HL-60 (cell line): Measurements from ENCODE around the gene ALPG.

ENCODE experiments used
- DNase-seq, 2 experiments: peaks; one replicate each; pipeline ENCODE4 v3.0.0-alpha.2; 2010 to 2020; ENCODE audit warnings: low read depth in 1 of 2, low spot score in 1 of 2
- H3K27ac ChIP-seq: fragments of 250-450 bp; sonication (Bioruptor Pico); replicated peaks from 2 replicates; pipeline ENCODE4 v1.5.1; 2020; ENCODE audit warnings: mild to moderate bottlenecking, moderate library complexity
- H3K27me3 ChIP-seq: fragments of 250-450 bp; sonication (Bioruptor Pico); 2 replicates; pipeline ENCODE4 v1.5.1; 2021; ENCODE audit warnings: mild to moderate bottlenecking, moderate library complexity; ENCODE audit not compliant: insufficient read depth, poor library complexity, severe bottlenecking
- H3K4me3 ChIP-seq: replicated peaks from 2 replicates; pipeline ENCODE4 v1.5.1; 2011; ENCODE audit warnings: mild to moderate bottlenecking, control low read depth, low read length; ENCODE audit not compliant: insufficient read depth
- CTCF ChIP-seq: IDR thresholded peaks from one replicate; pipeline ENCODE4 v1.5.1; 2011; ENCODE audit warnings: low read length, control low read depth, inconsistent platforms; ENCODE audit not compliant: insufficient read depth
- GABPA ChIP-seq: IDR thresholded peaks from 2 replicates; pipeline ENCODE4 v1.6.1; 2012; ENCODE audit warnings: low read depth
- POLR2AphosphoS5 ChIP-seq: IDR thresholded peaks from 2 replicates; pipeline ENCODE4 v1.6.1; 2012; ENCODE audit warnings: low read depth
- SPI1 ChIP-seq: IDR thresholded peaks from 2 replicates; pipeline ENCODE4 v1.6.1; 2012; ENCODE audit warnings: low read depth, mild to moderate bottlenecking, borderline replicate concordance
- TF ChIP-seq, protein P1 (sequence below): IDR thresholded peaks from 2 replicates; pipeline ENCODE4 v1.6.1; 2012; ENCODE audit warnings: low read depth; ENCODE audit not compliant: insufficient replicate concordance

ALPG gene

DNA sequence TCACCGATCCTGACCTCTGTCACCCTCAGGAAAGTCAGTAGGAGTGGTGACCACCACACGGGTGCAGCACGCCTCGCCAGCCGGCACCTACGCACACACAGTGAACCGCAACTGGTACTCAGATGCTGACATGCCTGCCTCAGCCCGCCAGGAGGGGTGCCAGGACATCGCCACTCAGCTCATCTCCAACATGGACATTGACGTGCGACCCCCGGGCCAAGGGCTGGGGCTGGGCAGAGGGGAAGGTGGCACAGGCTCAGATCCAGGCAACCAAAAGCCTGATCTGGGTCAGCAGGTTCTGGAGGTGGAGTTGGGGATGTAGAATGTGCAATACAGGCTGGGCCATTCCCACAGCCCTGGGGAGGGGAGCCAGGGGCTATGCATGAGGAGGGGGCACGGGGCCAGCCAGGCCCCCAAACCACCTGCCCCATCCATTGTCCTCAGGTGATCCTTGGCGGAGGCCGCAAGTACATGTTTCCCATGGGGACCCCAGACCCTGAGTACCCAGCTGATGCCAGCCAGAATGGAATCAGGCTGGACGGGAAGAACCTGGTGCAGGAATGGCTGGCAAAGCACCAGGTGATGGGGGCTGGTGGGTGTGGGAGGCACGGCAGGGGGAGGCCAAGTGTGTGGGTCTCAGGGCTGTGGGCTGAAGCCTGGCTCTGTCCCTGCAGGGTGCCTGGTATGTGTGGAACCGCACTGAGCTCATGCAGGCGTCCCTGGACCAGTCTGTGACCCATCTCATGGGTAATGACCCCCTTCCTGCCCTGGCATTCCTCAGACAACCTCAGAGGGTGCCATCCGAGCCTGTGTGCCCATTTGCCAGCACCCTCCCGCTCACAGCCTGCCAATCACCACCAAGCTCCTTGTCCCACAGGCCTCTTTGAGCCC lies 50.7 kb downstream of the ALPG start:
- TF ChIP-seq CTCF: no peak
- TF ChIP-seq, protein P1, sequence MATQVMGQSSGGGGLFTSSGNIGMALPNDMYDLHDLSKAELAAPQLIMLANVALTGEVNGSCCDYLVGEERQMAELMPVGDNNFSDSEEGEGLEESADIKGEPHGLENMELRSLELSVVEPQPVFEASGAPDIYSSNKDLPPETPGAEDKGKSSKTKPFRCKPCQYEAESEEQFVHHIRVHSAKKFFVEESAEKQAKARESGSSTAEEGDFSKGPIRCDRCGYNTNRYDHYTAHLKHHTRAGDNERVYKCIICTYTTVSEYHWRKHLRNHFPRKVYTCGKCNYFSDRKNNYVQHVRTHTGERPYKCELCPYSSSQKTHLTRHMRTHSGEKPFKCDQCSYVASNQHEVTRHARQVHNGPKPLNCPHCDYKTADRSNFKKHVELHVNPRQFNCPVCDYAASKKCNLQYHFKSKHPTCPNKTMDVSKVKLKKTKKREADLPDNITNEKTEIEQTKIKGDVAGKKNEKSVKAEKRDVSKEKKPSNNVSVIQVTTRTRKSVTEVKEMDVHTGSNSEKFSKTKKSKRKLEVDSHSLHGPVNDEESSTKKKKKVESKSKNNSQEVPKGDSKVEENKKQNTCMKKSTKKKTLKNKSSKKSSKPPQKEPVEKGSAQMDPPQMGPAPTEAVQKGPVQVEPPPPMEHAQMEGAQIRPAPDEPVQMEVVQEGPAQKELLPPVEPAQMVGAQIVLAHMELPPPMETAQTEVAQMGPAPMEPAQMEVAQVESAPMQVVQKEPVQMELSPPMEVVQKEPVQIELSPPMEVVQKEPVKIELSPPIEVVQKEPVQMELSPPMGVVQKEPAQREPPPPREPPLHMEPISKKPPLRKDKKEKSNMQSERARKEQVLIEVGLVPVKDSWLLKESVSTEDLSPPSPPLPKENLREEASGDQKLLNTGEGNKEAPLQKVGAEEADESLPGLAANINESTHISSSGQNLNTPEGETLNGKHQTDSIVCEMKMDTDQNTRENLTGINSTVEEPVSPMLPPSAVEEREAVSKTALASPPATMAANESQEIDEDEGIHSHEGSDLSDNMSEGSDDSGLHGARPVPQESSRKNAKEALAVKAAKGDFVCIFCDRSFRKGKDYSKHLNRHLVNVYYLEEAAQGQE: no peak
- Histone ChIP-seq H3K27me3 (peaks cover 2% of the 10 kb centered on the region), H3K4me3 (no peak overlapping the region), H3K27ac (no peak overlapping the region)
- no peak for DNase-seq

DNA sequence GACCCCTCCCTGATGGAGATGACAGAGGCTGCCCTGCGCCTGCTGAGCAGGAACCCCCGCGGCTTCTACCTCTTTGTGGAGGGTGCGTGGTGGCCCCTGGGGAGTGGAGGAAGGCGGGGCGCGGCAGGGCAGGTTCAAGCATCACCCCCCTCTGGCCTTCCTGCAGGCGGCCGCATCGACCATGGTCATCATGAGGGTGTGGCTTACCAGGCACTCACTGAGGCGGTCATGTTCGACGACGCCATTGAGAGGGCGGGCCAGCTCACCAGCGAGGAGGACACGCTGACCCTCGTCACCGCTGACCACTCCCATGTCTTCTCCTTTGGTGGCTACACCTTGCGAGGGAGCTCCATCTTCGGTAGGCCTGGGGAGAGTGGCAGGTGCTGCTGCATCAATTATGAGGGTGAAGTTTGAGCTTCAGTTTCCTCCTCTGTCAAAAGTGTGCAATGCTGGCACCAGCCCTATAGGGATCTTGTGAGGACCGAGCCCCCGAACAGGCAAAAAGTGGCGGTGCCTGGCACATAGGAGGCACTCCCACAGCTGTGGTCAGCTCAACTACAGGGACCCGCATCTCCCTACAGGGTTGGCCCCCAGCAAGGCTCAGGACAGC lies 51.5 kb downstream of the ALPG start:
- no peak overlapping the region for H3K27ac ChIP-seq
- TF ChIP-seq, protein P1: no peak
- TF ChIP-seq CTCF (no peak), POLR2AphosphoS5 (no peak), GABPA (no peak), SPI1 (no peak)
- H3K27me3 ChIP-seq: peaks cover 2% of the 10 kb centered on the region
- DNase-seq: no peak
- no peak overlapping the region for H3K4me3 ChIP-seq

GRCh38 chr2:232458661-232459418 lies 52.2 kb downstream of the ALPG start:
- Histone ChIP-seq H3K27me3 (peaks cover 2% of the 10 kb centered on the region), H3K4me3 (no peak overlapping the region), H3K27ac (no peak overlapping the region)
- DNase-seq: no peak
- TF ChIP-seq GABPA: no peak
- TF ChIP-seq, protein P1: no peak
- no peak for TF ChIP-seq POLR2AphosphoS5
- no peak for TF ChIP-seq CTCF
- no peak for TF ChIP-seq SPI1
